Nephron progenitor cell (in vitro differentiated cells): ENCODE results near the gene TENT4B.
A peak's percentile ranks its signal among the peaks of the same experiment; 100 is the strongest.

ENCODE experiments used
- DNase-seq: peaks from one replicate; pipeline ENCODE4 v3.0.0; 2021
- H3K27ac Mint-ChIP-seq: 2 replicates; pipeline ENCODE4 v1.8.0; 2021; ENCODE audit warnings: mild to moderate bottlenecking, moderate library complexity, mixed read lengths
- H3K27me3 Mint-ChIP-seq: 2 replicates; pipeline ENCODE4 v1.8.0; 2021; ENCODE audit warnings: mild to moderate bottlenecking, low read depth, mixed read lengths; ENCODE audit not compliant: poor library complexity
- H3K36me3 Mint-ChIP-seq: 2 replicates; pipeline ENCODE4 v1.8.0; 2021; ENCODE audit warnings: low read depth, mixed read lengths
- H3K4me1 Mint-ChIP-seq: 2 replicates; pipeline ENCODE4 v1.8.0; 2021; ENCODE audit warnings: mixed read lengths
- H3K4me3 Mint-ChIP-seq: 2 replicates; pipeline ENCODE4 v1.8.0; 2021; ENCODE audit warnings: mild to moderate bottlenecking, moderate library complexity, mixed read lengths
- H3K9me3 Mint-ChIP-seq: 2 replicates; pipeline ENCODE4 v1.8.0; 2021; ENCODE audit warnings: mild to moderate bottlenecking, moderate library complexity, mixed read lengths
- CTCF ChIP-seq: fragments of 200-600 bp; sonication (generic); IDR thresholded peaks from 2 replicates; pipeline ENCODE4 v1.5.0; 2021; ENCODE audit warnings: antibody characterized with exemption

TENT4B gene

GRCh38 chr16:50195276-50195675, 42.2 kb downstream of the TENT4B start:
- H3K9me3 Mint-ChIP-seq = peaks cover 19% of the 10 kb centered on the region
- H3K27me3 Mint-ChIP-seq = peaks cover 5% of the 10 kb centered on the region
- DNase-seq = no peak
- no peak overlapping the region for H3K4me3 Mint-ChIP-seq
- peaks cover 14% of the 10 kb centered on the region for H3K4me1 Mint-ChIP-seq
- TF ChIP-seq CTCF = no peak
- H3K27ac Mint-ChIP-seq = no peak overlapping the region
- H3K36me3 Mint-ChIP-seq = peaks cover 46% of the 10 kb centered on the region

GRCh38 chr16:50195756-50196155, 42.6 kb downstream of the TENT4B start:
- no peak for TF ChIP-seq CTCF
- Mint-ChIP-seq H3K9me3 (peaks cover 19% of the 10 kb centered on the region), H3K36me3 (peaks cover 46% of the 10 kb centered on the region), H3K27ac (no peak overlapping the region), H3K27me3 (peaks cover 5% of the 10 kb centered on the region), H3K4me3 (no peak overlapping the region), H3K4me1 (peaks cover 14% of the 10 kb centered on the region)
- DNase-seq = no peak

GRCh38 chr16:50197582-50197981, 44.5 kb downstream of the TENT4B start:
- DNase-seq = no peak
- Mint-ChIP-seq H3K4me1 (peaks cover 17% of the 10 kb centered on the region), H3K4me3 (no peak overlapping the region), H3K36me3 (peaks cover 46% of the 10 kb centered on the region), H3K27me3 (peaks cover 5% of the 10 kb centered on the region), H3K27ac (no peak overlapping the region), H3K9me3 (peaks cover 19% of the 10 kb centered on the region)
- no peak for TF ChIP-seq CTCF

GRCh38 chr16:50198802-50199403, 45.8 kb downstream of the TENT4B start:
- no peak for DNase-seq
- Mint-ChIP-seq H3K4me1 (peaks cover 19% of the 10 kb centered on the region), H3K4me3 (no peak overlapping the region), H3K27ac (no peak overlapping the region), H3K36me3 (peaks cover 36% of the 10 kb centered on the region), H3K9me3 (peaks cover 12% of the 10 kb centered on the region), H3K27me3 (no peaks in the 10 kb centered on the region)
- no peak for TF ChIP-seq CTCF

- H3K27me3 Mint-ChIP-seq = no peaks in the 10 kb centered on the region
- H3K9me3 Mint-ChIP-seq = peaks cover 12% of the 10 kb centered on the region
- H3K36me3 Mint-ChIP-seq = peaks cover 20% of the 10 kb centered on the region
- peaks cover 19% of the 10 kb centered on the region for H3K4me1 Mint-ChIP-seq
- no peak for TF ChIP-seq CTCF
- H3K4me3 Mint-ChIP-seq = no peak overlapping the region
- no peak overlapping the region for H3K27ac Mint-ChIP-seq
- no peak for DNase-seq
These were observed 48.7 kb downstream of the TENT4B start for GRCh38 chr16:50201787-50202186.

- peaks cover 29% of the 10 kb centered on the region for H3K4me1 Mint-ChIP-seq
- no peak for DNase-seq
- no peaks in the 10 kb centered on the region for H3K27me3 Mint-ChIP-seq
- peak overlapping the region; percentile 87 for H3K27ac Mint-ChIP-seq
- no peak overlapping the region for H3K4me3 Mint-ChIP-seq
- H3K9me3 Mint-ChIP-seq = peaks cover 7% of the 10 kb centered on the region
- peaks cover 12% of the 10 kb centered on the region for H3K36me3 Mint-ChIP-seq
- no peak for TF ChIP-seq CTCF
These were observed 50.0 kb downstream of the TENT4B start for GRCh38 chr16:50202926-50203624.
